ENCODE data around the gene SERPINB1. TPM values are rescaled to one million over a fixed set of nuclear protein-coding genes. Genes with fewer than 3 reads are reported as not detected.

Gene SERPINB1
- 100 to 1,000 TPM in 5 of 7 donors, 10 to 100 TPM in 2; 71.2 to 194 (median 106) TPM for total RNA-seq
- polyA plus RNA-seq = 10 to 100 TPM; 54.9 to 64.6 (median 55.0) TPM
- long read RNA-seq, donor 1, transcript SERPINB1-201 (7 exons, 2,619 nt) = major isoform, 15 of 15 reads
- long read RNA-seq, donor 1, partial matches to known transcripts = 0 of 15 reads
- long read RNA-seq, donor 1, other reads (novel, unspliced or antisense) = 0 of 15 reads
- long read RNA-seq, donor 2, transcript SERPINB1-201 (7 exons, 2,619 nt) = major isoform, 9 of 9 reads
- long read RNA-seq, donor 2, partial matches to known transcripts = 0 of 9 reads
- long read RNA-seq, donor 2, other reads (novel, unspliced or antisense) = 0 of 9 reads

GRCh38 chr6:2841264-2842138 is at the start of gene SERPINB1:
Gene SERPINB1 (minus strand): TSS chr6:2841863. CDS start chr6:2840586, 1,277 bp downstream.
- Histone ChIP-seq H3K27me3 (replicated peaks in 1 of 7) (no peaks in the 10 kb centered on the region), H3K4me3 (peak within 1 kb of the TSS; percentile 49 to 84 (median 55)), H3K4me1 (peaks cover 26 to 88% (median 70%) of the 10 kb centered on the region in 6 donors), H3K27ac (peak within 1 kb of the TSS; percentile 94 to 99 (median 97)), H3K9me3 (no peaks in the 10 kb centered on the region), H3K36me3 (peaks cover 0 to 42% (median 22%) of the 10 kb centered on the region in 6 donors)
- DNase-seq = peak; percentile 99
- 1% methylated on average over 50 to 67 of the region's 67 CpGs for WGBS, 5 donors
- TF ChIP-seq POLR2AphosphoS5 (IDR thresholded peaks at IDR 0.05) = peak; percentile 97 to 99 (median 99)
- TF ChIP-seq CTCF (IDR thresholded peaks at IDR 0.05 in 8 of 11, conservative IDR thresholded peaks at IDR 0.05 in 3 of 11) = peak in 4 of 11 experiments; percentile 12 to 44 (median 34)
- peak; percentile 57 to 78 (median 72) for TF ChIP-seq POLR2A (IDR thresholded peaks at IDR 0.05)
- intact Hi-C loops (cut with DNase I; ENCODE audit: low total_unique reads) = loop anchor here (10.0 kb wide), 1 partner anchor 47 kb away; no protein-coding TSS in a partner anchor

GRCh38 chr6:2890976-2891767 is 49.5 kb upstream of the SERPINB1 start:
- peak overlapping the region; percentile 0 to 81 (median 64) for H3K27ac ChIP-seq
- H3K27me3 ChIP-seq (replicated peaks in 1 of 7) = no peaks in the 10 kb centered on the region
- WGBS, 5 donors = 85 to 91% (median 90%) methylated on average over 14 of the region's 14 CpGs
- intact Hi-C loops (cut with DNase I; ENCODE audit: low total_unique reads) = no loop called here
- peaks cover 0 to 92% (median 29%) of the 10 kb centered on the region in 6 donors for H3K4me1 ChIP-seq
- no peaks in the 10 kb centered on the region for H3K9me3 ChIP-seq
- H3K36me3 ChIP-seq = peaks cover 12 to 91% (median 65%) of the 10 kb centered on the region in 6 donors
- no peak for DNase-seq
- peak overlapping the region in 3 of 8 donors; percentile 0 to 46 (median 11) for H3K4me3 ChIP-seq
- no peak for TF ChIP-seq CTCF (IDR thresholded peaks at IDR 0.05 in 8 of 11, conservative IDR thresholded peaks at IDR 0.05 in 3 of 11)
- no peak for TF ChIP-seq POLR2A (IDR thresholded peaks at IDR 0.05)
- TF ChIP-seq POLR2AphosphoS5 (IDR thresholded peaks at IDR 0.05) = no peak

- DNase-seq = no peak
- no peaks in the 10 kb centered on the region for H3K27me3 ChIP-seq (replicated peaks in 1 of 7)
- peaks cover 7 to 41% (median 24%) of the 10 kb centered on the region in 6 donors for H3K36me3 ChIP-seq
- peaks cover 0 to 89% (median 44%) of the 10 kb centered on the region in 6 donors for H3K4me1 ChIP-seq
- WGBS, 5 donors = 40 to 72% (median 55%) methylated on average over 6 of the region's 6 CpGs
- peak overlapping the region in 5 of 8 donors; percentile 4 to 71 (median 57) for H3K27ac ChIP-seq
- intact Hi-C loops (cut with DNase I; ENCODE audit: low total_unique reads) = no loop called here
- H3K9me3 ChIP-seq = no peaks in the 10 kb centered on the region
- no peak overlapping the region for H3K4me3 ChIP-seq
- no peak for TF ChIP-seq CTCF (IDR thresholded peaks at IDR 0.05 in 8 of 11, conservative IDR thresholded peaks at IDR 0.05 in 3 of 11)
- peak in 1 of 3 donors; percentile 27 for TF ChIP-seq POLR2AphosphoS5 (IDR thresholded peaks at IDR 0.05)
Measured at GRCh38 chr6:2885967-2886735, 44.5 kb upstream of the SERPINB1 start.
